GM23338 (cell line): ENCODE results near the gene NID1.
"Not testable (repeated sequence)": the region's sequence is repeated elsewhere in the genome, so short reads cannot be mapped to it uniquely, and the experiment has no call there.

Source experiments
- CREB1 ChIP-seq: fragments of 250-450 bp; sonication (Bioruptor Pico); IDR thresholded peaks from 2 replicates; pipeline ENCODE4 v1.5.0; 2020; ENCODE audit warnings: low read depth, mild to moderate bottlenecking, moderate library complexity
- EZH2 ChIP-seq: fragments of 200-600 bp; sonication (generic); IDR thresholded peaks from one replicate; pipeline ENCODE4 v1.8.0; 2017; ENCODE audit warnings: antibody characterized with exemption, mild to moderate bottlenecking, low read depth; ENCODE audit not compliant: unreplicated experiment
- EZH2phosphoT487 ChIP-seq: fragments of 200-600 bp; sonication (generic); IDR thresholded peaks from one replicate; pipeline ENCODE4 v1.8.1; 2018; ENCODE audit warnings: antibody characterized with exemption; ENCODE audit not compliant: unreplicated experiment
- POLR2AphosphoS5 ChIP-seq: IDR thresholded peaks from 2 replicates; pipeline ENCODE4 v1.6.1; 2016; ENCODE audit warnings: antibody characterized with exemption, low read depth
- STAT1 ChIP-seq: IDR thresholded peaks from one replicate; pipeline ENCODE4 v1.6.1; 2016; ENCODE audit warnings: antibody characterized with exemption; ENCODE audit not compliant: unreplicated experiment
- ZNF114 ChIP-seq: fragments of 250-450 bp; sonication (Bioruptor Pico); IDR thresholded peaks from 2 replicates; pipeline ENCODE4 v1.5.0; 2020; ENCODE audit warnings: mild to moderate bottlenecking, moderate library complexity
- TF ChIP-seq, protein P1 (sequence below), 2 experiments: fragments of 200-600 bp in 1 of 2; sonication (generic) in 1 of 2; conservative IDR thresholded peaks; 2 replicates each; pipeline versions ENCODE4 v1.5.1 to v1.6.1; 2016 to 2017; ENCODE audit warnings: antibody characterized with exemption in 2 of 2, low read depth in 2 of 2, mild to moderate bottlenecking in 2 of 2, moderate library complexity in 1 of 2

DNA sequence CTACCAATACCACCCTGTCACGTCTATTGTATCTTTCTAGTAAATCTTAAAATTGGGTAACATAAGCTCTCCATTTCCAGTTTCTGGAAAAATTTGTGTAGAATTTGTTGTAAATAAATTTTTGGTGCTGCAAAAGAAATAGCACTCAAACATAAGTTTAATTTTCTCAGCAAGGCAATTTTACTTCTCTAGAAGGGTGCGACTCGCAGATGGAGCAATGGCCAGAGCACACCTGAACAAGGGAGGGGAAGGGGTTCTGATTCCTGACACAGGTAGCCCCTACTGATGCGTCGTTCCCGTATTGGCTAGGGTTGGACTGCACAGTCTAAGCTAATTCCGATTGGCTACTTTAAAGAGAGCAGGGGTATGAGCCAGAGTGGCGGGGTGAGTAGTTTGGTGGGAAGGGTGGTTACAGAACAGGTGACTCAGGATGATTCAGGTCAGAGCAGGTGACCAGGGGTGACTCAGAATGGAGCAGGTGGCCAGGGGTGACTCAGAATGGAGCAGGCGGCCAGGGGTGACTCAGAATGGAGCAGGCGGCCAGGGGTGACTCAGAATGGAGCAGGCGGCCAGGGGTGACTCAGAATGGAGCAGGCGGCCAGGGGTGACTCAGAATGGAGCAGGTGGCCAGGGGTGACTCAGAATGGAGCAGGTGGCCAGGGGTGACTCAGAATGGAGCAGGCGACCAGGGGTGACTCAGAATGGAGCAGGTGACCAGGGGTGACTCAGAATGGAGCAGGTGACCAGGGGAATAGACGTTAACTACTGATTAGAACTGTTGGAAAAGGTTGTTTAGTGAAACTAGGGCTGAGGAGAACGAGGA, 32.0 kb upstream of the NID1 start:
- TF ChIP-seq, protein P1, sequence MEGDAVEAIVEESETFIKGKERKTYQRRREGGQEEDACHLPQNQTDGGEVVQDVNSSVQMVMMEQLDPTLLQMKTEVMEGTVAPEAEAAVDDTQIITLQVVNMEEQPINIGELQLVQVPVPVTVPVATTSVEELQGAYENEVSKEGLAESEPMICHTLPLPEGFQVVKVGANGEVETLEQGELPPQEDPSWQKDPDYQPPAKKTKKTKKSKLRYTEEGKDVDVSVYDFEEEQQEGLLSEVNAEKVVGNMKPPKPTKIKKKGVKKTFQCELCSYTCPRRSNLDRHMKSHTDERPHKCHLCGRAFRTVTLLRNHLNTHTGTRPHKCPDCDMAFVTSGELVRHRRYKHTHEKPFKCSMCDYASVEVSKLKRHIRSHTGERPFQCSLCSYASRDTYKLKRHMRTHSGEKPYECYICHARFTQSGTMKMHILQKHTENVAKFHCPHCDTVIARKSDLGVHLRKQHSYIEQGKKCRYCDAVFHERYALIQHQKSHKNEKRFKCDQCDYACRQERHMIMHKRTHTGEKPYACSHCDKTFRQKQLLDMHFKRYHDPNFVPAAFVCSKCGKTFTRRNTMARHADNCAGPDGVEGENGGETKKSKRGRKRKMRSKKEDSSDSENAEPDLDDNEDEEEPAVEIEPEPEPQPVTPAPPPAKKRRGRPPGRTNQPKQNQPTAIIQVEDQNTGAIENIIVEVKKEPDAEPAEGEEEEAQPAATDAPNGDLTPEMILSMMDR (conservative IDR thresholded peaks at IDR 0.05; ENCODE audit: low read depth in 2 of 2): not testable (repeated sequence)
- TF ChIP-seq EZH2; POLR2AphosphoS5; EZH2phosphoT487; ZNF114 (CRISPR knock-in tag); CREB1 (CRISPR knock-in tag); STAT1: not testable (repeated sequence)
